ENCODE results near the gene CHD6.

GRCh38 chr20:41631826-41632225 lies 13.6 kb upstream of the CHD6 start:
- TF ChIP-seq ISL1 (CRISPR knock-in tag; IDR thresholded peaks at IDR 0.05) (no peak), SNAI2 (CRISPR knock-in tag; IDR thresholded peaks at IDR 0.05) (no peak), PATZ1 (CRISPR knock-in tag; IDR thresholded peaks at IDR 0.05; ENCODE audit: borderline replicate concordance) (no peak), RARB (CRISPR knock-in tag; IDR thresholded peaks at IDR 0.05) (no peak), ARNTL (CRISPR knock-in tag; IDR thresholded peaks at IDR 0.05; ENCODE audit: borderline replicate concordance, low read depth) (no peak), ZFP3 (CRISPR knock-in tag; IDR thresholded peaks at IDR 0.05) (no peak), ZFP30 (CRISPR knock-in tag; IDR thresholded peaks at IDR 0.05) (no peak), CSRNP3 (CRISPR knock-in tag; IDR thresholded peaks at IDR 0.05) (no peak), ZNF8 (CRISPR knock-in tag; IDR thresholded peaks at IDR 0.05) (no peak), TCF4 (CRISPR knock-in tag; IDR thresholded peaks at IDR 0.05; ENCODE audit: borderline replicate concordance) (no peak), PPARA (CRISPR knock-in tag; IDR thresholded peaks at IDR 0.05; ENCODE audit: borderline replicate concordance) (no peak), TSHZ2 (CRISPR knock-in tag; IDR thresholded peaks at IDR 0.05) (no peak), POU6F1 (CRISPR knock-in tag; IDR thresholded peaks at IDR 0.05; ENCODE audit: borderline replicate concordance, low read depth) (no peak), ZNF70 (CRISPR knock-in tag; IDR thresholded peaks at IDR 0.05) (no peak)
